HG03060 (cell line): ENCODE results near the gene NDST1.

Source experiments
- ATAC-seq: cut with Tn5 transposase; IDR thresholded peaks from one replicate; pipeline ENCODE4 v1.9.1; 2021; ENCODE audit warnings: low read depth, moderate number of reproducible peaks; ENCODE audit not compliant: unreplicated experiment

The NDST1 gene

DNA sequence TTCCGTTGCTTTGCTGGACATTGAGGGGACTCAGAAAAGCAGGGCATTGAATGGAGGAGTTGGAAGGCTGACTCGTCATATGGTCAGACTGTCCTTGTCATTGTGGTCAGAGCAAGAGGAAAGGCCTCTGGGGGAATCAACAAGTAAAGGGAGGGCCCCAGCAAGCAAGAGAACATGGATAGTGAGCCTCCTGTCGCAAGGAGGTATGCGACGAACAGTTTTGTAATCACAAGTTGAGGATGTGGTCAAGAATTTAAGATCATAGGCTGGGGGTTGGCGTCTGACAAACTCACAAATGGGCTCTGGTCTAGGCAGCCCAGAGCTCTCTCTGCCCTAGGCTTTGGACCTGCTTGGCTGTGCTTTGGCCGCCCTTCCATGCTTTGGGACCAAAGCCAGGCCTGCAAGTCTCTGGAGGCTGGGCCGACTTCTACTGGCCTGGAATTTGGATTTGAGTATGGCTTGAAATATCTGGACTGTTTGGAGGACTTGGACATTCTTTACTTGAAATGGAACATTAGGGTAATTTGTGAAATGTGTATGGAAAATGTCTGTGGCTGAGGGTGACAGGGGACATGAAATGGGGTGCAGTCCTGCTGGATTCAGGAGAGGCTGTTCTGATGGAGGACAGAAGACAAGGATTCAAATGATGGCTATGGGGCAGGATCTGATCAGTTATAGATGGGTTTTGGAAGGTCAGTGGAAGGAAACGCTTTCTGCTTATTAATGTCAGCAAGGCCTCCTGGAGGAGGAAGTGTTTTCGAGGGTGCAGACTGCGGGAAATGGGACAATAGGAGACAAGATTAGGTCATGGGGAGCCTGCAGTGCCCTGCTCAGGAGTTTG is 19.2 kb upstream of the NDST1 start:
- ATAC-seq, result no peak

DNA sequence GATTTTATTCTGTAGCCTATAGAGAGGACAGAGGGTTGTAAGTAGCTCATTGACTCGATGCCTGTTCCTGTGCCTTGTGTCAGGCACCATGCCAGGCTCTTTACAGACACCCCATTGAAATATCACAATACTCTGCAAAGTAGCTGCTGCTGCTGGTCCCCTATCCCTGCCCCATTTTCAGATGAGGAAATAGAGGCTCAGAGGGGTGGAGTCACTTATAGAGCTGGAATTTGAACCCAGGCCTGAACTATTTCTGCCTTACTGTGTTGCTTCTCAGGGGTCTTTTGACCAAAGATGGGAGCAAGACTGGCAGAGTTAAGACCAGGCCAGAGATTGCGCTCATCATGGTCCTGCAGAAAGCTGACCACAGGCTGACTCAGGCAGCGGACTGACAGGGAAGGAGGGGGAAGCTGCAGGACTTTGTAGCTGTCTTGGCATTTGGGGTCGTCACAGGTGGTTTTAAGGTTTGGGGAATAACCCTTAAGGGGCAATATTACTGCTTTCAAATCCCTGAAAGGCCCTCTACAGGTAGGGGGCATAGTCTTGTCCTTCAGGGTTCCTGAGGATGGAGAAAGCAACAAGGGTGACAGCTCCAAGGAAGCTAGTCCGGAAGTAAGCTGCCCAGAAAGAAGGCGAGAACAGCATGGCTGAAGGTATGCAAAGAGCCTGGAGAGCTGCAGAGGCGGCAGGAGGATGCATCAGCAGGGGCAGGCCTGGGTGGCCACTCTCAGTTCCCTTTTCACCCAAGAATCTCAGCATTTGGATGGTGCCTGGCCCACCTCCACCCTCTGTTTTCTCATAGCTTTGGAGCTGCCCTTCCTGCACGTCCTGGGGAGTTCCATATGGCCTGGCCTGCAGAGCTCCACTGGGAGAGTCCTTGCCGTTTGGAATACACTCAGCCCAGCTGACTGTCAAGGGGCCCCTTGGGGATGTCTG is 18.3 kb upstream of the NDST1 start:
- peak; percentile 84 for ATAC-seq

DNA sequence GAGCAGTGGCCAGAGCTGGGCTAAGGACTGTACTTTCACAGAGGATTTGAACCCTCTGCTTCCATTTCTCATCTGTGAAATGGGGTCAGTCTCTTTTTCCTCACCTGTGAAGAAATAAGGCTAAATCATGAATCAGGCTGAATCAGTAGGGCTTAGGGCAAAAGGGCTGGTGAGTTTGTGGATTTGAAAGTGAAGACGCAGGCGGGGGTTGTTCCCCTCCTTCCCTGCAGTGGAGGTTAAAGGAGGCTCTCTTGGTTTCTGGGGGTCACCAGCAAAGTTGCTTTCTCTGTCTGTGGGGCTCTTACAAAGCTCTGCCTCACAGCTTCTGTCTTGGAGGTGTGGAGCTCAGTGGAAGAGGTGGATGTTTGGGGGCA is 17.6 kb upstream of the NDST1 start:
- no peak for ATAC-seq

DNA sequence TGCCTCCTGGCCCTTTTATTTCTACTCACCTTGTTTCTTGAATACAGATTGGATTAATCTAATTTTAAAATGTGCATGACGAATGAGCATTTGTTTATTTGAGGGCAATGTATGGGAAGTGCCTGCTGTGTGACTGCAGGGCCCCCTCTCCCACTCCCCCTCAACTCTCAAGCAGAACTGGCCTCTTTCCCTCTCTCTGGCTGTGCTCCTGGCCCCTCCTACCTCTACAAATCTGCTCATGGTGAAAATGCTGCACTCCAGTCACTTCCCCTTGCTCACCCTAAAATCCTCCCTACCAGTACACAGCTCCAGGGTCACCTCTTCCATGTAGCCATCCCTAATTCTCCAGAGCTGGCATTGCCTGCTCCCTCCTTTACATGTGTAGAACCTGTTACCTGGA is 17.2 kb upstream of the NDST1 start:
- no peak for ATAC-seq

DNA sequence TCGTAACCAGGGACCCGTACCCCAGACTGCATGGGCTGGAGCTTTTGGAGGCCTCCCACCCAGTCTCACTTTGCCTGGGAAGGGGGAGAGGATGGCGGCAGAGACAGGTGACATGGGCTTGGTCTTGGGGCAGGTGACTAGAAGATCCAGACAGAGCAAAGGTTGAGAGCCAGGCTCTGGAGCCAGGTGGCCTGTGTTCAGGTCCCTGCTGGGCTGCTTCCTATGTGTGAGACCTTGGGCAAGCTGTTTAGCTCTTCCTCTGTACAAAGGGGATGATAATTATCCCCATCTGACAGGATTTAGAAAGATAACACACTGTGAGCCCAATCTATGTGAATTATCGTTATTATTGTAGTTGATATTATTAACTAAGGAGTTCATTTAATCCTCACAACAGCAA is 16.1 kb upstream of the NDST1 start:
- ATAC-seq, result no peak

DNA sequence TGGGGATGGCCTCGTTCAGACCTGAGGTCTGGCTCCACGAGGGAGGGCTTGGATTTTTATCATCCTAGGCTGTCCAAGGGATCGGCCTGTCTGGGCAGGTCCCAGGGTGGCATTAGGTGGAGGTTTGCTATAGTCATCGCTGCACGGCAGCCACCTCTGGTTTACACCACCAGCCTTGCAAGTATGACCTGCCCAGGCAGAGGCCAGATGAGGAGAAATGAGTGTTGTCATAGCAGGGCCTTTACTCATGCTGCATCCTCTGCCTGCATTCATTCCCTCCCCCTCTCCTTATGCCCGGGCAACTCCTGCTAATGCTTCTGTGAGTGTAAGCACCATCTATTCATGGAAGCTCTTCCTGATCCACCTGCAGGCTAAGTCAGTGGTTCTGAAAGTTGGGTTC is 15.3 kb upstream of the NDST1 start:
- ATAC-seq, result no peak

DNA sequence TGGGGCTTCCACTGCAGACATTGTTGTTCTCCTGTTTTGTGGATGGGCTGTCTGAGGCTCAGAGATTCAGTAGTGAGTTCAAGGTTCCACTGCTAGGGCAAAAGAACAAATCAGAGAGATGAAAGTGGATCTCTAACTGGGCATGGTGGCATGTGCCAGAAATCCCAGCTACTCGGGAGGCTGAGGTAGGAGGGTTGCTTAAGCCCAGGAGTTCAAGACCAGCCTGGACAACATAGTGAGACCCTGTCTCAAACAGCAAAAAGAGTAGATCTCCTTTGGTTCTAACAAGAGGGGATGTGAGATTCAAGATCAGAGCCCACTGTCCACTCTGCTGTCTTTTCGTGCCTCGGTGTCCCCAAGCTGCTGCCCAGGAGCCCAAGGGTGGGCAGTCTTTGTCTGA is 11.8 kb upstream of the NDST1 start:
- no peak for ATAC-seq

DNA sequence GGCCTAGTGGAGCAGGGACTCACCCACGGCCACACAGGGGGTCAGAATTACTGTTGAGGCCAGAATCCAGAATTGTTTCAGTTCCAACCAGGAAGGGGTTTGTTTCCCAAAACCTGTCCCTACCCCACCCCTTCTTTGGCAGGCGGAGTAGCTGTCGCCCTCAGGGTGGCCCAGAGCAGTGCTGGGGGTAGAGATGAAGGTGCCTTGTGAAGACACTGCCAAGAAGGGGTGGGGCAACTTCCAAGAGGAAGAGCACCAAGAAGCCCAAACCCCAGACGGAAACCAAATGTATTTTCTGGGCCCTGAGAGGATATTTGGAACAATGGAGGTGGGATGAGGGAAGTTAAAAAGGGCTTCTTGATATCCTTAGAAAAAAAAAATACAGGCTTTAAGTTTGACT is 11.4 kb upstream of the NDST1 start:
- ATAC-seq, result no peak

DNA sequence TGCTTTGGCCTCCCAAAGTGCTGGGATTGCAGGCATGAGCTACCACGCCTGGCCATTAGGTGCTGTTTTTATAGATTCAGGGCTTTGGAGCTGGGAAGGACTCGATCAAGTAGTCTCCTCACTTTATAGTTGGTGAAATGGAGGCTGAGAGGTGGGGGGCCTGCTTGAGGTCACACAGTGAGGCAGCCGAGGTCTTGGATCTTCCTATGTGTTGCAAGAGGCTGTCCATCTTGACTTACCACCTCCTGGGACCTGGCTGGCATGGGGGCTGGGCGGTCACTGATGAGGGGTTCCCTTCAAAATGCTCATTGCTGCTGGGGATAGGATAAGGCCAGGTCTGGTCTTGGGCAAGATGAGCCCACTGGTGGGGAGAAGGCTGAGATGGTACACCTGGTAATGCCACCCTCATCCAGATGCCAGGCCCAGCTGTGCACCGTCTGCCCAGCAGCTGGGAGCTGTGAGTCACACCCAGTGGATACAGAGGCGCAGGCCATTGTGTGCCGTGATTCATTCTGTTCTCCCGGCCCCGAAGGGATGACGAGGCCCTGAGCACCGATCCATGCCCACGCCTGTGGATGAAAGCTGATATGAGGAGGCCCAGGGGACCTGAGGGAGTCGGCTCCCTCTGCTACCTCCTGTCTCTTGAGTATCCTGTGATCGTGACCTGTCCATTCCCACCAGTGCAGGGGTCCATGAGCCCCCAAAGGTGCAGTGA is 10.5 kb upstream of the NDST1 start:
- ATAC-seq, result no peak

DNA sequence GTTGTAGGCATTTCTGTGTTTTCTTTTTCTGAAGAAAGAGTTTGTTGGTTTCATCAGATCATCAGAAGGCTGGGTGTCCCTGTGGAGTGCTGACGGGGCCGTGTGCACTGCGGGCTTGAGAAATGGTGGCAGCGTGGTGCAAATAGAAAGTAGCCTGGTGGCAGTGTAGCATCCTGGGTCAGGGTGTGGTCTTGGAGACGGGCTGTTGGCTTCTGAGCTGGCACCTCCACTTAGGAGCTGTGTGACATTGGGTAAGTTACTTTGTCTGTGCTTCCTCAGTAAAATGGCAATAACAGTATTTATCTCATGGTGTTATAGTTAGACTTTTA is 10.0 kb upstream of the NDST1 start:
- no peak for ATAC-seq

DNA sequence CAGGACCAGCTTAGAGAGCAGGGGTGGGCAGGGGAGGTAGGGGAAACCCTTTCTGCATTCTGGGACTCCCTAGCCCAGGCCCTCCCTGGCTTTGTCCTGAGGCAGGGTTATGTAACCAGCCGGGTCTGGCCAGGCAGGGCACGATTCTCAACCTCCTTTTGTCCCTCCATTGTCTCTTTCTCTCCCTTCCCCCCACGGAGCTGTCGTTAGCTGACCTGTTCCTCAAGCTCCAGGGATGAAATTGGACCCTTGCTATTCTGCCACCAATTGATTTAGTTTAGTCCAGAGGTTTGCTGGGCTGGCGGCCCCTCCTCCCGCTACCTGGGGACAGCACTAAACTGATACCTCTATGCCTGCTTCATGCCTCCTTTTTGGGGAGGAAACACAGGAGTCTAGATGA is 9.4 kb upstream of the NDST1 start:
- no peak for ATAC-seq

DNA sequence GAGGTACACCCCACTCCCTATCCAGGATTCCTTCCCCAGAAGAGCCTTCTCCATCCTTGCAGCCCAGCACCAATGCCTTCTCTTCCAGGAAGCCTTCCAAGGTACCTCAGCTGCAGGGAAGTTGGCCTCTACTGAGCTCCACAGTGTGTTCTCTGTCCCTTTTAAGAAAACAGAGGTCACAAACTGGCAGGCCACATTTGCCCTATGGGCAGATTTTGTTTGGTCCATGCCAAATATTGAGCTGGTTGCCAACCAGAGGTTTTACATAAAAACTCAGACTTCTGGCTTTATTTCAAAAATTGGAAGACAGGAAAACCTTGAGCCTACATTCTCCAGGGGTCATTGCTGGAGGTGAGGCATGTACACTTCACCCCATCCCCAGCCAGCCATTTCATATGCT is 9.0 kb upstream of the NDST1 start:
- ATAC-seq, result no peak

DNA sequence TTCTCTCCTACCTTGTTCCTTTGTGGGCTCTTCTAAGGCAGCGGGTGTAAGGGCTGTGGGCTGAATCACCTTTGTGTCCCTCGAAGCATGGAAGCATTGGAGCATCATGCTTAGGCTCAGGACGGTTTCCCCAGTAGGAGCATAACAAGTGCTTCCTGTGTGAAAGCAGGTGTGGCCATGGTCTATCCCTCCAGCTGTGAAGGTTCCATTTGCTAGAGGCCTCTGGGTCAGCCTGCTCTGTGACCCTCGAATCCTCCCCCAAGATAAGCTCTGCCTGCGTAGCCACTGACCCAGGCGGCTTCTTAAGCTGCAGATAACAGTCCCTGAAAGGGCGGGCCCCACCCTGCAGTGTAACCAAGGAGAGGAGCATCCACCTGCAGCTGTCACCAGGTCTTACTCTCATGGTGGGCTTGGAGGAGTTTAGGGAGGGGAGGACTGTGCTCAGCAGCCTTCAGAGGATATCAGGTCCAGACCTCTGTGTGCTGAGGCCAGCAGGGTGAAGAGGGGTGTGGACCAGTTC is 8.4 kb upstream of the NDST1 start:
- no peak for ATAC-seq

DNA sequence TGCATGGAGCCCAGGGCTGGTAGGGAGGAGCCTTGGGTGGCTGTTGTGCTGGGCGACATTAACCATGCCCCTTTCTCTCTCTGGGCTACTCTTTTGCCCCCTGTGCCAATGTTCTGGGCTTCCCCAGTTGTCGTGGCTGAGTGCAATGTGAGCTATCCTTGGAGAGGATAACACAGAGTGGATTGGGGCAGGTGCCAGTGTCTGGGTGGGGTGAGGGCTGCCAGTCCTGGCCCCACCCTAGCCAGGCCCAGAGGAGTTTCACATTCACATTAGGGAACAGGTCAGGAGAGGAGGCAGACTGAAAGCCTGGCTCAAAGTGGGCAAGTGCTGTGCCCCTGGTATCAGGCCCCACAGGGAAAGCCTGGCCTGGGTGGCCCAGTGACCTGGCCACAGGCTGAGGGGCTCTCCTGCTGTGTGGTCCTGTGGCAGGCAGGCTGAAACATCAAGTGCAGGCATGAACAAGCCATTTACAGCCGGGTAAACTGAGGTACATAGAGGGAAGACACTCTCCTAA is 7.5 kb upstream of the NDST1 start:
- no peak for ATAC-seq

DNA sequence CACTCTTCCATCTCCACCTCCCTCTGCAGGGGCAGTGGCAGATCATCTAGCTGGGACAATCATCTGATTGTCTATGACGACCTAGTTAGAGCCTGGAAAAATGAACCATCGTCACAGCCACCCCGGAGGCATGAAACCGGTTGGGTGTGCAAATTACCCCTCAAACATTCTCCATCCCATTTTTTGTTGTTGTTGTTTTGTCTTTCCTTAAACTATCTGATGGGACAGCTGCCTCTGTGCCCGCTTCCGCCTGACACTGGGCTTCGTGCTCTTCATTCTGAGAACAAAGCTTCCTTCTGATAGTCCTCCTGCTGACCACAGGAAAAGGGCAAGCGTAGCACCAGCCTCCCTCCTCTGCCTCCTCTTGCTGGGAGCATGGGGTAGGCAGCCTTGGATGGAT is 7.0 kb upstream of the NDST1 start:
- ATAC-seq, result no peak

DNA sequence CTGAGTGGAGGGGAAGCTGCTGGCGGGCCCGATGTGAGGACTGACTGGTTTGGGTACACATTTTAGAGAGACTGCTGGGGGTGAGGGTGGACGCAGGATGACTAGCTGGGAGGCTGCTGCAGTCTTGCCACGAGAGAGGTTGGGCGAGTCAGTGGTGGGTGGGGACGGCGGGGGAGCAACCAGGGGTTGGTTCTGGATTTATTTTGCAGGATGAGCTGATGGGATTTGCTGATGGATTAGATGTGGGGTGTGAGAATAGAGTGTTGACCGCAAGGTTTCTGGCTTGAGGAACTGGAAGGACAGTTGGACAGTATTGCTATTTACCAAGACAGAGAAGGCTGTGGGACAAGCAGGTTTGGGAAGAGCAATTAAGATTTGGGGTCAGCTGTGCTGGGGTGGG is 5.8 kb upstream of the NDST1 start:
- no peak for ATAC-seq

DNA sequence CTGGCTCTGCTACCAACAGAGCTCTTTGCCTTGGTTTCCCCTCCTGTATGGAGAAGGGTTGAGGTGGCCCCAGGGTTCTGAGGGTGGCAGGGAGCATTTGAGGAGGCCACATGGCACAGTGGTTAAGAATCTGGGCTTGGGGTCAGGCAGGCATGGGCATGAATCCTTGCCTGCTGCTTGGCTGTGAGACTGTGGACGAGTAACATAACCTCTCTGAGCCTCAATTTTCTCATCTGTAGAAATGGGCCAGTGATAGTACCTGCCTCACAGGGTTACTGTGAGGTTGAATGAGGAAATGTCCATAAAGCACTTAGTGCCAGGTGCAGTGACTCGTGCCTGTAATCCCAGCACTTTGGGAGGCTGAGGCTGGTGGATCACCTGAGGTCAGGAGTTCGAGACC is 5.1 kb upstream of the NDST1 start:
- ATAC-seq, result no peak

DNA sequence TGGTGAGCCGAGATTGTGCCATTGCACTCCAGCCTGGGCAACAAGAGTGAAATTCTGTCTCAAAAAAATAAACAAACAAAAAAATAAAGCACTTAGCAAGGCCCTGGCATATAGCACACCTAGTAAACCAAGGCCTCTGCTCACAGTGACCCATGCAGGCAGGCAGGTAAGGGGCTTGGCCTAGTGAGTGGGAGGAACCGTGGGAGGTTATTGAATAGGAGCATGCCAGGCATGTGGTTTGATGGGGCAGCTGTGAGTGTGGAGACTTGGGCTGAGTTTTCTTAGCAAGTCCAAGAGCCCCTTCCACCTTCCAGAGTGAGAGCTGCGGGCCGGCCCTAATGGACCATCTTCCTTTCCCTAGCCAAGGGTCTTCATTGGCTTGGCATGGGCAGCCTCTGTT is 4.5 kb upstream of the NDST1 start:
- no peak for ATAC-seq

DNA sequence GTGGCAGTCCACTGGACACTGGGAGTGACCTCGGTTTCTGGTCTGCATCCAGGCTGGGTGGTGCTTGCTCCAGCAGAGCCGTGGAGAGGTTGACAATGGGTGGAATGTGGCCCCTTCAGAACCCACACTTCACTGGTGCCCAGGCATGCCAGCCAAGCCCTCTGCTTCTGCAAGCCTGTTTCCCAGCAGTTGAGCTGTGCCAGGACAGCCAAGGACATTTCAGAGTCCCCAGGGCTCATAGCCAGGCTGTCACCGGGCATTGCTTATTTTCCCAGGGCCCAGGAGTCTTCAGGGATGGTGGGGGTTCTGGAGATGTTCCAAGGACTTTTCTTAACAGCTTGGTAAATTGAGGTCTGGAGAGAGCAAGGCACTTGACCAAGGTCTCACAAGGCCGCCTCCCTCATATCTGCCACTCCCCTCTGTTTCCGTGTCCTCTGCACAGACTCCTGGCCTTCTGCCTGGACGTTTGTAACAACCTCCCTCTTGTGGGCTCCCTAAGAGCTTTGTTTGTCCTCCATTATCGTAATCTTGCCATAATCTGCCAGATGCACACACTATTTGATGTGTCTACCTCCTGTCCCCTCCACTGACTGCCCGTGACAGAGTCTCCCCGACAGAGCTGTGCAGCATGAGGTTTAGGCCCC is 3.8 kb upstream of the NDST1 start:
- ATAC-seq, result no peak

DNA sequence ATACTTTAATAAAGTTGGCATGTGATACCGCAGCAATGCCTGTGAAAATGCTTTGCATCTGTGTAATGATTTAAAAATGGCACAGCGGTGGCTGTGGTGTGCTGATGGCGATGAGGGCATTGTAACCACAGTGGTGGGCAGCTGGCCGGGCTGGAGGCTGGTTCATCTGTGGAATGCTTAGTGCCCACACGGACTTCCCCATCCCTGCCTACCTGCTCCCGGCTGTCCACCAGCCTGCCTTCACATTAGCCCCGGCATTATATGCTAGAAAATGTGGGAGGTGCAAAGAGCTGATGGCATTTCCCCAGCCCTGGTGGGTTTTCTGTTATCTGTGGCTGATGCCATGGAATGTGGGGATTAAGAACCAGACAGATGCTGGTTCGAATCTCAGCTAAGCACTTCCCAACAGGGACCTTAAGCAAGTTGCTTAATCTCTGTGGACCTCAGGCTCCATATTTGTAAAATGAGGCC is 2.9 kb upstream of the NDST1 start:
- no peak for ATAC-seq
